H1 (cell line): Measurements from ENCODE around the gene ASB7. TPM values are rescaled to one million over a fixed set of nuclear protein-coding genes. Genes with fewer than 3 reads are reported as not detected.

ENCODE experiments used
- CTCF ChIA-PET: fragments of 300-600 bp; sonication (Branson Sonifier 250); formaldehyde crosslinking; loops from one replicate; lab custom pipeline; 2021; ENCODE audit not compliant: partially characterized antibody; lab: Charles Lee
- POLR2A ChIA-PET: fragments of 300-600 bp; sonication (Branson Sonifier 250); formaldehyde crosslinking; loops from one replicate; lab custom pipeline; 2021; ENCODE audit warnings: inconsistent platforms; ENCODE audit not compliant: partially characterized antibody; lab: Charles Lee
- DNase-seq, 2 experiments: peaks; one replicate each; pipeline versions ENCODE4 v3.0.0 to v3.0.0-alpha.2; 2010 to 2022; ENCODE audit warnings: low spot score in 2 of 2, low read depth in 1 of 2, mixed read lengths in 1 of 2
- FAIRE-seq: peaks from 2 replicates; lab custom pipeline; 2011; peaks lifted over from hg19 to GRCh38; lab: Jason Lieb, UNC
- H2AFZ ChIP-seq: 2 replicates; pipeline ENCODE4 v1.8.1; 2012; ENCODE audit warnings: low read length, inconsistent platforms
- H2AK5ac ChIP-seq: 2 replicates; pipeline ENCODE4 v1.6.1; 2013; ENCODE audit warnings: low read depth, low read length
- H2BK120ac ChIP-seq: replicated peaks from 2 replicates; pipeline ENCODE3; 2013; ENCODE audit warnings: low read depth, low read length, inconsistent platforms
- H2BK12ac ChIP-seq: 2 replicates; pipeline ENCODE4 v1.6.1; 2013; ENCODE audit warnings: low read depth, low read length
- H2BK15ac ChIP-seq: 2 replicates; pipeline ENCODE4 v1.6.1; 2013; ENCODE audit warnings: low read length
- H2BK20ac ChIP-seq: 2 replicates; pipeline ENCODE4 v1.6.1; 2013; ENCODE audit warnings: low read length
- H2BK5ac ChIP-seq: 2 replicates; pipeline ENCODE4 v1.6.1; 2013; ENCODE audit warnings: low read depth, low read length
- H3K14ac ChIP-seq: 2 replicates; pipeline ENCODE4 v1.6.1; 2013; ENCODE audit warnings: inconsistent platforms; ENCODE audit not compliant: insufficient read length
- H3K18ac ChIP-seq: 2 replicates; pipeline ENCODE4 v1.6.1; 2013; ENCODE audit warnings: low read length; ENCODE audit errors: extremely low read depth
- H3K23ac ChIP-seq: 2 replicates; pipeline ENCODE4 v1.6.1; 2013; ENCODE audit warnings: inconsistent platforms; ENCODE audit not compliant: insufficient read length
- H3K23me2 ChIP-seq: 2 replicates; pipeline ENCODE4 v1.6.1; 2013; ENCODE audit warnings: low read depth, low read length
- H3K27ac ChIP-seq: 2 replicates; pipeline ENCODE4 v1.6.1; 2011; ENCODE audit warnings: low read depth, low read length, inconsistent platforms
- H3K27me3 ChIP-seq, 4 experiments: replicated peaks in 1 of 4; 1 replicate in 1 of 4; 2 replicates in 3 of 4; pipeline versions ENCODE4 v1.6.1 to v1.8.1; 2011 to 2013; ENCODE audit warnings: low read length in 3 of 4, mild to moderate bottlenecking in 3 of 4, inconsistent platforms in 2 of 4, mixed read lengths in 2 of 4, moderate library complexity in 1 of 4; ENCODE audit not compliant: control insufficient read depth in 3 of 4, insufficient read depth in 3 of 4; ENCODE audit errors: extremely low read depth in 1 of 4
- H3K36me3 ChIP-seq, 4 experiments: 2 replicates each; pipeline versions ENCODE4 v1.6.1 to v1.8.1; 2011 to 2013; ENCODE audit warnings: mild to moderate bottlenecking in 4 of 4, low read length in 3 of 4, moderate library complexity in 2 of 4, control low read depth in 1 of 4, inconsistent platforms in 1 of 4; ENCODE audit not compliant: insufficient read depth in 4 of 4, control insufficient read depth in 2 of 4
- H3K4ac ChIP-seq: replicated peaks from 2 replicates; pipeline ENCODE3; 2013; ENCODE audit warnings: low read length, low read depth, mixed read lengths, inconsistent platforms; ENCODE audit not compliant: insufficient read length
- H3K4me1 ChIP-seq, 4 experiments: replicated peaks in 1 of 4; 1 replicate in 1 of 4; 2 replicates in 3 of 4; pipeline versions ENCODE4 v1.6.1 to v1.8.1; 2011 to 2013; ENCODE audit warnings: low read length in 3 of 4, inconsistent platforms in 2 of 4, mixed read lengths in 1 of 4; ENCODE audit not compliant: insufficient read depth in 4 of 4, control insufficient read depth in 3 of 4
- H3K4me2 ChIP-seq, 2 experiments: 2 replicates each; pipeline versions ENCODE4 v1.6.1 to v1.8.1; 2011 to 2013; ENCODE audit warnings: low read depth in 2 of 2, low read length in 2 of 2, control low read depth in 1 of 2, inconsistent platforms in 1 of 2, mild to moderate bottlenecking in 1 of 2; ENCODE audit not compliant: insufficient read depth in 1 of 2
- H3K4me3 ChIP-seq, 4 experiments: fragments of 200-600, 300-600 bp in 1 of 4; sonication (generic), shearing (Covaris generic), sonication (Bioruptor Twin) in 1 of 4; 2 replicates each; pipeline versions ENCODE4 v1.5.1 to v1.8.1; 2011 to 2016; ENCODE audit warnings: low read length in 4 of 4, low read depth in 3 of 4, control low read depth in 2 of 4, inconsistent platforms in 2 of 4, mild to moderate bottlenecking in 2 of 4, mixed read lengths in 1 of 4, moderate library complexity in 1 of 4; ENCODE audit not compliant: insufficient read depth in 2 of 4; ENCODE audit errors: extremely low read depth in 1 of 4
- H3K56ac ChIP-seq: replicated peaks from 2 replicates; pipeline ENCODE3; 2013; ENCODE audit warnings: low read depth, mild to moderate bottlenecking, mixed read lengths, low read length, inconsistent platforms; ENCODE audit not compliant: insufficient read length
- H3K79me1 ChIP-seq: 2 replicates; pipeline ENCODE4 v1.6.1; 2013; ENCODE audit warnings: low read depth, low read length, control low read depth
- H3K79me2 ChIP-seq, 2 experiments: 2 replicates each; pipeline versions ENCODE4 v1.6.1 to v1.8.1; 2012 to 2013; ENCODE audit warnings: low read length in 2 of 2, mild to moderate bottlenecking in 2 of 2, inconsistent platforms in 1 of 2; ENCODE audit not compliant: insufficient read depth in 2 of 2, control insufficient read depth in 1 of 2
- H3K9ac ChIP-seq, 4 experiments: replicated peaks in 1 of 4; 1 replicate in 1 of 4; 2 replicates in 3 of 4; pipeline versions ENCODE4 v1.6.1 to v1.8.1; 2011 to 2013; ENCODE audit warnings: low read depth in 3 of 4, low read length in 3 of 4, control low read depth in 2 of 4, mild to moderate bottlenecking in 2 of 4, moderate library complexity in 2 of 4, inconsistent platforms in 1 of 4; ENCODE audit errors: extremely low read depth in 1 of 4
- H3K9me3 ChIP-seq, 2 experiments: 2 replicates each; pipeline versions ENCODE4 v1.6.1 to v1.8.1; 2012 to 2013; ENCODE audit warnings: mild to moderate bottlenecking in 2 of 2, moderate library complexity in 2 of 2, control low read depth in 1 of 2, inconsistent platforms in 1 of 2, low read depth in 1 of 2, low read length in 1 of 2, mixed read lengths in 1 of 2; ENCODE audit not compliant: insufficient read depth in 2 of 2
- H4K20me1 ChIP-seq, 2 experiments: replicated peaks in 1 of 2; 2 replicates each; pipeline versions ENCODE3 to v1.8.1; 2011 to 2013; ENCODE audit warnings: inconsistent platforms in 2 of 2, low read length in 2 of 2, mild to moderate bottlenecking in 1 of 2; ENCODE audit not compliant: insufficient read depth in 2 of 2, control insufficient read depth in 1 of 2
- H4K5ac ChIP-seq: 2 replicates; pipeline ENCODE4 v1.6.1; 2013; ENCODE audit warnings: low read length, low read depth, mixed read lengths, inconsistent platforms; ENCODE audit not compliant: insufficient read length
- H4K8ac ChIP-seq: 2 replicates; pipeline ENCODE4 v1.8.0; 2013; ENCODE audit warnings: mild to moderate bottlenecking, moderate library complexity, low read length, inconsistent platforms; ENCODE audit not compliant: insufficient read depth; ENCODE audit errors: extremely low read depth
- H4K91ac ChIP-seq: replicated peaks from 2 replicates; pipeline ENCODE3; 2013; ENCODE audit warnings: low read length, mixed read lengths, inconsistent platforms; ENCODE audit not compliant: insufficient read length
- ATF3 ChIP-seq: IDR thresholded peaks from 2 replicates; pipeline ENCODE4 v1.6.1; 2011; ENCODE audit warnings: low read depth, mild to moderate bottlenecking, low read length; ENCODE audit not compliant: insufficient read depth
- CBX5 ChIP-seq: fragments of 300-800, 300-1000 bp; sonication (generic); IDR thresholded peaks from 2 replicates; pipeline ENCODE4 v1.7.1; 2016; ENCODE audit warnings: antibody characterized with exemption, low read length, low read depth
- CREB1 ChIP-seq: IDR thresholded peaks from 2 replicates; pipeline ENCODE4 v1.6.1; 2012; ENCODE audit warnings: inconsistent platforms
- JUN ChIP-seq: IDR thresholded peaks from 2 replicates; pipeline ENCODE4 v1.6.1; 2011; ENCODE audit warnings: low read depth, mild to moderate bottlenecking, improper control_type of control experiment, low read length
- KDM4A ChIP-seq: IDR thresholded peaks from one replicate; pipeline ENCODE4 v1.7.1; 2012; ENCODE audit warnings: low read depth, mild to moderate bottlenecking, moderate library complexity, low read length, inconsistent platforms; ENCODE audit not compliant: severe bottlenecking
- POLR2A ChIP-seq, 2 experiments: IDR thresholded peaks; 1 replicate in 1 of 2; 2 replicates in 1 of 2; pipeline ENCODE4 v1.6.1; 2011; ENCODE audit warnings: low read depth in 2 of 2, low read length in 2 of 2, mild to moderate bottlenecking in 2 of 2; ENCODE audit errors: control extremely low read depth in 1 of 2
- RNF2 ChIP-seq: fragments of 200-900, 300-1000 bp; sonication (generic); IDR thresholded peaks from 2 replicates; pipeline ENCODE4 v1.7.1; 2016; ENCODE audit warnings: borderline replicate concordance, low read depth, mild to moderate bottlenecking, antibody characterized with exemption, low read length; ENCODE audit not compliant: poor library complexity, severe bottlenecking; ENCODE audit errors: missing control alignments
- SP2 ChIP-seq: IDR thresholded peaks from 2 replicates; pipeline ENCODE4 v1.6.1; 2012; ENCODE audit warnings: mild to moderate bottlenecking, low read length, inconsistent platforms
- TCF12 ChIP-seq: IDR thresholded peaks from 2 replicates; pipeline ENCODE4 v1.6.1; 2011; ENCODE audit warnings: low read depth, mild to moderate bottlenecking, low read length
- TEAD4 ChIP-seq: IDR thresholded peaks from 2 replicates; pipeline ENCODE4 v1.6.1; 2012; ENCODE audit warnings: low read depth, low read length, inconsistent platforms, mixed read lengths
- WGBS, 2 experiments: shearing (Covaris generic) in 1 of 2; methylation state at CpG; one replicate each; pipeline versions ENCODE4 v1.1.6 to v1.1.7; 2013 to 2015; ENCODE audit warnings: low lambda C conversion rate in 2 of 2, mixed read lengths in 2 of 2, inconsistent platforms in 1 of 2, low coverage in 1 of 2, missing lambda C conversion rate in 1 of 2; ENCODE audit not compliant: insufficient replicate concordance in 2 of 2, insufficient coverage in 1 of 2, insufficient read length in 1 of 2; ENCODE audit errors: extremely low coverage in 1 of 2, missing lambda C conversion rate in 1 of 2; 5-methylcytosine and 5-hydroxymethylcytosine counted together
- polyA plus RNA-seq, 7 experiments: library from polyadenylated mRNA; depleted of rRNA in 3 of 7; stranded (reverse) in 5 of 7; unstranded in 2 of 7; fragments of >200 nt in 5 of 7; fragments of 200-250 nt in 2 of 7; gene quantifications; 1 replicate in 5 of 7; 2 replicates in 1 of 7; 4 replicates in 1 of 7; pipeline versions ENCODE4 v1.2.1 to v1.2.3, GENCODE V29; 2011 to 2013; ENCODE audit warnings: missing spikeins in 2 of 7, mixed read lengths in 2 of 7
- total RNA-seq: library from RNA; stranded (reverse); fragmentation: NEBNext Ultra II Directional; extraction: Animal tissue kit (Norgen Biotek cat#: 25700); gene quantifications from 2 replicates; pipeline ENCODE4 v1.2.1, GENCODE V29; 2021
- TF ChIP-seq, protein P1 (sequence below), 3 experiments: IDR thresholded peaks; 1 replicate in 2 of 3; 2 replicates in 1 of 3; pipeline versions ENCODE4 v1.5.1 to v1.6.1; 2011; ENCODE audit warnings: low read length in 3 of 3, mild to moderate bottlenecking in 3 of 3, inconsistent platforms in 2 of 3, low read depth in 1 of 3, moderate library complexity in 1 of 3; ENCODE audit not compliant: insufficient read depth in 1 of 3; ENCODE audit errors: control extremely low read depth in 1 of 3

Gene ASB7
- total and polyA plus RNA-seq, 2 of the 8 experiments (the other 6 are each of a cell fraction or from before 2014, with no cell fraction given), result 5.2 to 12.8 TPM

GRCh38 chr15:100691321-100691720 lies 88.9 kb downstream of the ASB7 start:
- H3K4ac ChIP-seq, result no peak overlapping the region
- H2AK5ac ChIP-seq, result no peak overlapping the region
- 0 out of 7 replicates have a peak, but pooled peaks cover 0 to 2% (median 0%) of the 10 kb centered on the region in 4 experiments for H3K27me3 ChIP-seq
- no peak overlapping the region for H2BK5ac ChIP-seq
- no peak overlapping the region for H4K5ac ChIP-seq
- peaks cover 6 to 10% (median 8%) of the 10 kb centered on the region in 4 experiments for H3K4me1 ChIP-seq
- H2AFZ ChIP-seq, result no peak overlapping the region
- DNase-seq (no peak), FAIRE-seq (no peak)
- POLR2A ChIA-PET, result interaction anchor here (0.6 to 0.8 kb wide), 2 partner anchors 24 to 187 kb away, joined by 3 read pairs; no protein-coding TSS in a partner anchor
- H4K20me1 ChIP-seq, result no peaks in the 10 kb centered on the region
- no peak overlapping the region for H3K14ac ChIP-seq
- H2BK15ac ChIP-seq, result no peak overlapping the region
- H4K91ac ChIP-seq, result no peak overlapping the region
- H3K23me2 ChIP-seq, result no peaks in the 10 kb centered on the region
- H3K56ac ChIP-seq, result no peak overlapping the region
- H2BK20ac ChIP-seq, result no peak overlapping the region
- no peaks in the 10 kb centered on the region for H3K9me3 ChIP-seq
- no peak overlapping the region for H2BK120ac ChIP-seq
- no peak overlapping the region for H3K18ac ChIP-seq
- CTCF ChIA-PET, result interaction anchor here (0.8 to 1.6 kb wide), 4 partner anchors 19 to 182 kb away, joined by 3 to 6 read pairs (median 4); no protein-coding TSS in a partner anchor
- no peak overlapping the region for H3K4me2 ChIP-seq
- H3K23ac ChIP-seq, result no peak overlapping the region
- H4K8ac ChIP-seq, result no peak overlapping the region
- H3K27ac ChIP-seq, result no peak overlapping the region
- H3K79me2 ChIP-seq, result no peaks in the 10 kb centered on the region
- WGBS, 2 experiments, result 88% methylated on average over 4 of the region's 4 CpGs; no CpG with 5 or more reads in 1 of the 2 experiments
- H3K4me3 ChIP-seq, result no peak overlapping the region
- H3K36me3 ChIP-seq, result no peaks in the 10 kb centered on the region
- no peak overlapping the region for H2BK12ac ChIP-seq
- no peak overlapping the region for H3K9ac ChIP-seq
- H3K79me1 ChIP-seq, result no peaks in the 10 kb centered on the region
- TF ChIP-seq CREB1, result no peak
- no peak for TF ChIP-seq JUN
- TF ChIP-seq KDM4A, result no peak
- no peak for TF ChIP-seq TEAD4
- no peak for TF ChIP-seq POLR2A (IDR thresholded peaks at IDR 0.05; ENCODE audit: control extremely low read depth in 1 of 2, low read depth in 2 of 2, low read length in 2 of 2)
- no peak for TF ChIP-seq SP2
- TF ChIP-seq TCF12, result no peak
- TF ChIP-seq CBX5, result no peak
- no peak for TF ChIP-seq ATF3
- TF ChIP-seq, protein P1, sequence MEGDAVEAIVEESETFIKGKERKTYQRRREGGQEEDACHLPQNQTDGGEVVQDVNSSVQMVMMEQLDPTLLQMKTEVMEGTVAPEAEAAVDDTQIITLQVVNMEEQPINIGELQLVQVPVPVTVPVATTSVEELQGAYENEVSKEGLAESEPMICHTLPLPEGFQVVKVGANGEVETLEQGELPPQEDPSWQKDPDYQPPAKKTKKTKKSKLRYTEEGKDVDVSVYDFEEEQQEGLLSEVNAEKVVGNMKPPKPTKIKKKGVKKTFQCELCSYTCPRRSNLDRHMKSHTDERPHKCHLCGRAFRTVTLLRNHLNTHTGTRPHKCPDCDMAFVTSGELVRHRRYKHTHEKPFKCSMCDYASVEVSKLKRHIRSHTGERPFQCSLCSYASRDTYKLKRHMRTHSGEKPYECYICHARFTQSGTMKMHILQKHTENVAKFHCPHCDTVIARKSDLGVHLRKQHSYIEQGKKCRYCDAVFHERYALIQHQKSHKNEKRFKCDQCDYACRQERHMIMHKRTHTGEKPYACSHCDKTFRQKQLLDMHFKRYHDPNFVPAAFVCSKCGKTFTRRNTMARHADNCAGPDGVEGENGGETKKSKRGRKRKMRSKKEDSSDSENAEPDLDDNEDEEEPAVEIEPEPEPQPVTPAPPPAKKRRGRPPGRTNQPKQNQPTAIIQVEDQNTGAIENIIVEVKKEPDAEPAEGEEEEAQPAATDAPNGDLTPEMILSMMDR (IDR thresholded peaks at IDR 0.05; ENCODE audit: control extremely low read depth in 1 of 3, insufficient read depth in 1 of 3, low read depth in 1 of 3, low read length in 3 of 3), result no peak
- no peak for TF ChIP-seq RNF2
